NCI-H526 treated with DMSO at 0.1 percent for 48 hours (cell line): Measurements from ENCODE around the gene BACH1.

Source experiments
- DNase-seq: peaks from one replicate; lab custom pipeline; 2025; lab: John Stamatoyannopoulos, UW

Gene BACH1

DNA sequence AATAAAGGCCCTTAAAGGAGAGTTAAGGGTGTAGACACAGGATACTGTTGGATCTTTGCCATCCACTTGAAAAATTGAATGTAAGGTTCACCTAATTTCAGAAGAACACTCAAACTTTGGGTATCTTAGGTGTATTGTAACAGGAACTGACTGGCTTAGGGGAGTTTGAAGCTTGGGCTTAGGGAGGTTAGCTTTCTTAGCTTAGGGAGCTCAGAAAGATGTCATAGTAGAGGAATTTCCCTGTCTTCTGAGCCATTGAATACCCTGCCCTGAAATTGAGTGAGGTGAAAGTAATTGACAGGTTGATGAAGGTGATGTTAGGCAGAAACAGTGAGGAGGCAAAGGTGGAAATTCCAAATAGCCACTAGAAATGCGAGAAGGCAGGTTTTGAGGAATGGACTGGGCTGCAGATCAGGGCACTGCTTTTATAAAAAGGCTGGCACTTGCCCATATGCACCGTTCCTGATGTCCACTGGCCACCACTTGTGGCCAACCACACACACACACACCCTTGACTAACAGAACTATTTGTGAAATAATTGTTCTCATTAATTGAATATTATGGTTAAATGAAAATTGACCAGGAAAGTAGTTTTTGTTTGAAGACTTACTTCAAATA lies 16.5 kb downstream of the BACH1 start:
- no peak for DNase-seq

DNA sequence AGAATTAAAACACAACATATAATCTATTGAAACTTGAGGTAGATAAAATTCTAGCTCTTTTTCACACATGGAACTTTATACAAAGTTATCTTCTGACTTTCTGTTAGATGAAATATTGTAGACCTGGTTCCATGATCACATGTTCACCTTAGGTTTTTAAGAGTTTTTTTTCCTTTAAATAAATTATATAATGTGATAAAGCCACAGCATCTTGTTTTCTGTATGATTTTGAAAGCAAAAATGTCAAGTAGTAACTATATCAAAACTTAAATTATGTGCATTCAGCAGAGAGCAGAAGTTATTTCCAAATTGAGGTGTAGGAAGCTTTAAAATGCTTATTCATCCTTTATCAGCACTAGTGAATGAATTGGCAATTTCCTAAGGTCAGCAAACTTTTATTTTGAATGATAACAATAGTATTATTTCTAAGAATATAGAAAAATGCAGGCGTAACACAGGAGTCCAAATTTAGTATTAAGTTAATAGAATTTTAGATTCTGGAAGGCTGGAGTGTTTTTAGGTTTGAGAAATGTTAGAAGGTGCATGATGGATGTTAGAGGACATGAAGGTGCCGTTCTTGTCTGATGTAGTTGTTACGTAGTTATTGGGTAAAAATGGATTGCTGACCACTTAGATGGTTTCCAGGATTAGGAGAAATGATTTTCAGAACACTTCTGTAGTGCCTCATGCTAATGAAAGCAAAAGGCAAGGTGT lies 17.5 kb downstream of the BACH1 start:
- no peak for DNase-seq

DNA sequence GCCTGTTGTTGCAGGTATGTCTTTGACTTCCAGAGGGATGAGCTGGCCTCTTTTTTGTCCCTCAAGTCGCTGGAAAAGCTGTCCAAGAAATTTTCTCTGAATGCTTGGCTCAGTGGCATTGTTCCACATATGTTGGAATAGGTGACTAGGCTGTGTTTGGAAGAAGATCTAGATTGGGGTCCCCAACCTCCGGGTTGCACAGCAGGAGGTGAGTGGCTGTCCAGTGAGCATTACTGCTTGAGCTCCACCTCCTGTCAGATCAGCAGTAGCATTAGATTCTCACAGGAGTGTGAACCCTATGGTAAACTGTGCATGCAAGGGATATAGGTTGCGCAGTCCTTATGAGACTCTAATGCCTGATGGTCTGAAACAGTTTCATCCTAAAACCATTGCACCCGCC lies 18.1 kb downstream of the BACH1 start:
- DNase-seq, result no peak

DNA sequence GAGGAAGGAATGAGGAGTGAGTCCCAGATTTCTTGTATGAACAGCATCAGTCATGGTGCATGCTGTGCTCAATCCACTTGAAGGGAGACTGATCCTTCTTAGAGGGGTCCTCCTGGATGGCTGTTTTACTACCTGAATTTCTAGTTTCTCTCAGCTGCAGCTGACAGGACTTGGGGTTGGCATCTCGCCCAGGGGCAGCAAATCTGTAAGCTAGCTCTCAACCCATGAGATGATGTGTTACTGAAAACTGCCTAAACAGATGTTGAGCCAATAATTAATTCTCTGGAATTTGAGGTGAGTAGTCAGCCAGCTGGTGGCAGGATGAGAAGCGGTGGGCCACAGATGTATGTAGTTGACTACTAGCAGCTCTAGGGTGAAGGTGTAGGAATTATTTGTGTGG lies 19.6 kb downstream of the BACH1 start:
- DNase-seq, result no peak

DNA sequence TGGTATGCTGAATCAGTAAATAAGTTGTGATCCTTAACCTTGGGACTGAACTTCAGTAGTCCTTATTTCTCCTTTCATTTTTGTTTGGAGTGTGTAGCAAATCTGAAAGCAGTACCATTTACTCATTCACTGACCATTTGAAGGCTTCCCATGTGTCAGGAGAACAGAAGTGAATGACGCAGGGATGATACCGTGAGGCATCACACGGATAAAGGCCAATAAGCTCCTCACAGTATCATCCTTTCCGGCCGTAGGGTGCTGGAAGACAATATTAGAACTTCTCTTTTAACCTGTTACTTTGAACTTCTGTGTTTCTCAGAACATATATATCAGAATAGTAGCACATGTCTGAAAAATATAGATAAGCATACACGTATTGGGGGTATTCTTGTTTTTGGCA lies 21.3 kb downstream of the BACH1 start:
- DNase-seq, result no peak

DNA sequence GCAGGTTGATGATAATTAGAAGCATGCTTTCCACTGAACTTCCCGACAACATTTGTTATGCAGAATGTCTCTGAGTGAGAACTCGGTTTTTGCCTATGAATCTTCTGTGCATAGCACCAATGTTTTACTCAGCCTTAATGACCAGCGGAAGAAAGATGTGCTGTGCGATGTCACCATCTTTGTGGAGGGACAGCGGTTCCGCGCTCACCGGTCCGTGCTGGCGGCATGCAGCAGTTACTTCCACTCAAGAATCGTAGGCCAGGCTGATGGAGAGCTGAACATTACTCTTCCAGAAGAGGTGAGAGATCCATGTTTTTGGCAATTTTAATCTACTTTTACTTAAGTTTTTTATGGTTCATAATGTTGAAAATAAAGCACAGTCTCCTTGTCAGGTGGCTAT lies 22.5 kb downstream of the BACH1 start:
- no peak for DNase-seq

DNA sequence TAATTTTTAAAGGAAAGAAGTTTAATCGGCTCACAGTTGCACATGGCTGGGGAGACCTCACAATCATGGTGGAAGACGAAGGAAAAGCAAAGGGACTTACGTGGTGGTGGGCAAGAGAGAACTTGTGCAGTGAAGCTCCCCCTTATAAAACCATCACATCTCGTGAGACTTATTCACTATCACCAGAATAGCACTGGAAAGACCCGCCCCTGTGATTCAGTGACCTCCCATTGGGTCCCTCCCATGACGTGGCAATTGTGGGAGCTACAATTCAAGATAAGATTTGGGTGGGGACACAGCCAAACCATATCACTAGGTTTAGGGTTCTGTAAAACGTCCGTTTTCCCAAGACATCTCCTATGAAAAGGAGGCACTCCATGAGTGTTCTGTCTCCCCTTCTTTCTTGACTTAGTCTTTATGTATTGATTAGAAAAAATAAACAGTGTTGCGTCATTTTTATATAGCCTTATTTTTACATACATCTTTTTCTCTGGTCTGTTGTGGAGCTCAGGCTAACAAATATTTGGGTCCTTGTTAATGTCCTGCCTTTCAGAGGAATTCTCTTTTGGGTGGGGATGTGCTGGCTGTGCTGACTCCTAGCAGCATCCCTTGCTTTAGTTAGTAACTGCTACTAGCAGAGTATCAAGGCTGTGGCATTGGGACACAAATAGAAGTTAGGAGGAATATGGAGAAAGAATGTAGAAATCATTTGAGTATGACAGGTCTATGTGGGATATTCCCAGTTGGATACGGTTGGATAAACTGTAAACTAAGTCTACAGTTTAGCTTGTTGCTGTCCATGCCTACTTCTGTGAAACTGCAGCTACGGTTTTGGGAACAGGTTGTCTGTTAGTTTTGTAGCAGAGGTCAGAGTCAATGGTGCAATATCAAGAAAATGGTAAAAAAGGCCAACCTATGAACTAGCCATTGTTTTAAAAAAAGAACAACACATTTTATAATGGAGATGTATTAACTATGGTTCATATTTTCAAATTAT lies 23.5 kb downstream of the BACH1 start:
- DNase-seq, result no peak

DNA sequence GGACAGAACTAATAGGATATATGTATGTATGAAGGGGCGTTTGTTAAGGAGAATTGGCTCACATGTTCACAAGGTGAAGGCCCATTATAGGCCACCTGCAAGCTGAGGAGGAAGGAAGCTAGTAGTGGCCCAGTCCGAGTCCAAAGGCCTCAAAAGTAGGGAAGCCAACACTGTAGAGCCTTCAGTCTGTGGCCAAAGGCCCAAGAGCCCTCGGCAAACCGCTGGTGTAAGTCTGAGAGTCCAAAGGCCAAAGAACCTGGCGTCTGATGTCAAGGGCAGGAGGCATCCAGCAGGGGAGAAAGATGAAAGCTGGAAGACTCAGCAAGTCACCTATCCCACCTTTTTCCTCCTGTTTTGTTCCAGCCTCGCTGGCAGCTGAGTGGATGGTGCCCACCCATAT lies 24.5 kb downstream of the BACH1 start:
- DNase-seq, result no peak

DNA sequence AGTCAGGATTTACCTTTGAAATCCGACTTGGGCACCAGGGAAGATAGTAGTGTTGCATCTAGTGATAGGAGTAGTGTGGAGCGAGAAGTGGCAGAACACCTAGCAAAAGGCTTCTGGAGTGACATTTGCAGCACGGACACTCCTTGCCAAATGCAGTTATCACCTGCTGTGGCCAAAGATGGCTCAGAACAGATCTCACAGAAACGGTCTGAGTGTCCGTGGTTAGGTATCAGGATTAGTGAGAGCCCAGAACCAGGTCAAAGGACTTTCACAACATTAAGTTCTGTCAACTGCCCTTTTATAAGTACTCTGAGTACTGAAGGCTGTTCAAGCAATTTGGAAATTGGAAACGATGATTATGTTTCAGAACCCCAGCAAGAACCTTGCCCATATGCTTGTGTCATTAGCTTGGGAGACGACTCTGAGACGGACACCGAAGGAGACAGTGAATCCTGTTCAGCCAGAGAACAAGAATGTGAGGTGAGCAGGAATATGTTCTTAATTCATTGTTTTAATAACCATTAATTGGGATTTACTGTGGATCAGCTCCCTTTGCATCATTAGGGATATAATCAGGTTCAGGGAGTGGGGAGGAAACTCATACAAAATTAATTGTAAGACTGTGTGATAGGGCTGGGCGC lies 28.3 kb downstream of the BACH1 start:
- no peak for DNase-seq

DNA sequence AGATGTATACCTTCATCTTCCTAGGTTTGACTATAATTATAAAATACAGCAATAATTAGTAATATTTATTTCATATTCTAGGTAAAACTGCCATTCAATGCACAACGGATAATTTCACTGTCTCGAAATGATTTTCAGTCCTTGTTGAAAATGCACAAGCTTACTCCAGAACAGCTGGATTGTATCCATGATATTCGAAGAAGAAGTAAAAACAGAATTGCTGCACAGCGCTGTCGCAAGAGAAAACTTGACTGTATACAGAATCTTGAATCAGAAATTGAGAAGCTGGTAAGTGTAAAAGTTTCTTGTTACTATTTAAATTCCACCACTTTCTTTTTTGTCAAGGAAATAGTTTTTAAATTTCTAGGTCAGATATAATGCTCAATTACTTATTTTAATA lies 30.7 kb downstream of the BACH1 start:
- no peak for DNase-seq

DNA sequence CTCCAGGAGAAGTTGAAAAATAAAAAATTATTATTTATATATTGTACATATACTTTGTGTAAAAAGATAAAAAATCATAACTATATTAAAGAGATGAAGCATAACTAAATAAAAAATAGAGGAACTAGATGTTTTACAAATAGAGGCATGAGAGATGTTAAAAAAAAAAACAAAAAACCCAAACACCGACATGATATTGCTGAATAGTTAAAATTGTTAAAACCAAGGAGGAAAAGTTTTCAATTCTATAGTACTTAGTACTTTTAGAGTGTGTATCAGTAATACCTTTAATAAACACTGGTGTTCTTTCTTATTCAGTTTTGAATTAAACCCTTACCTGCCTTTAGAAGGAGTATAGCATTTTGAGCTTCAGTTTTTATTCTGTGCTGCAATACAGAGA lies 32.1 kb downstream of the BACH1 start:
- DNase-seq, result no peak

DNA sequence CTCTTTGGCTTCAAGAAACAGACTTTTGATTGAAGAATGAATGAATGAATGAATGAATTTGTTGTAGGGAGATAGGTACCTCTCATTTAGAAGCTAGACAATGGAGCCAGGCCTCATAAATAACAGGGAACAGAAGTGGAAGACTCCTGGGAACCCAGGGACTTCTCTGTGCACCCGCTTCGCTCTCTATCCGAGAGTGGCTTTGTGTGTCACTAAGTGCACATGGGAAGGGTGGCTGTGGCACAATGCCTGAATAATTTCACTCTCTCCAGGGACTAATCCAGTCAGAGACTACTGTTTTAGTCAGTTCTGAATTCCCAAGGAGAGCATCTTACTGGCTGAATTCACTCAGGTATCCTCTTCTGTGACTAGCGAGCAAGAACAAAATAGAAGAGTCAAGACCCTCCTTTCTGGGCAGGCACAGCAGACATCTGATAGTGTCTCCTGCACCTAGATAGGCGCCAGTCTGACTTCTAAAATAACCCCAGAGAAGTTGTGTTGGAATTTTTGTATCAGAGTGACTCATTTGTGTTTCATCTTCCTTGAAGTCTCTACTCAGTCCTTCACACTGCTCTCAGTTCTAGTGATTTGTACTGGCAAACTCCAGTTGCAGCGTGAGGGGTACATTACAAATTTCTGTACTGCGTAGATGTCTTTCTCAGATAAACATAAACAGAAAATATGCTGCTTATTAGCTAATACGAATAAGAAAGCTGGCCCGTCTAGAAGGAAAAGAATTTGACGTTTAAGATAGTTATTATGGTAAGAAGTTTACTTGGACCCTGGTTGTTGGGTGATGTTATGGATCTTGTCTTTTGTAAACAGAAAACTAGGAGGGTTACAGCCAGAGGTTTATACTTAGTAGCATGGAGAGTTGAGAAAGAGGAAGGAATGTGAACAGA lies 34.0 kb downstream of the BACH1 start:
- DNase-seq, result no peak

DNA sequence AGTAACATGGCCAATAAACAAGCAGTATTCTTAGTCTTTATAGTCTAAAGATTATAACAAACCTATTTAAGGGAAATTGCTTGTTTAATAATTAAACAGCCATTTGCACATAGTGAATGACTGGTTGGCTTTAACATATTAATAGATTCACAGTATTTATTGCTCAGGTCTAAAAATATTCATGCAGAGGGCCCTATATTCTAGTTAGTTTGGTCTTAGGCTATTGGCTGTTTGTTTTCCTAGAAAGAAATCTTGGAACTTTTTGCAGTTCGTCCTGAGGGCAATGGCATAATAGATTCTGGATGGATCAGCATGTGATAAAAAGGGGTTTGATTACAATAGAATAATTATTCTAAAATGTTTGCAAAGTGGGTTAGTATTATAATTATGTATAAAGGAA lies 34.7 kb downstream of the BACH1 start:
- no peak for DNase-seq

DNA sequence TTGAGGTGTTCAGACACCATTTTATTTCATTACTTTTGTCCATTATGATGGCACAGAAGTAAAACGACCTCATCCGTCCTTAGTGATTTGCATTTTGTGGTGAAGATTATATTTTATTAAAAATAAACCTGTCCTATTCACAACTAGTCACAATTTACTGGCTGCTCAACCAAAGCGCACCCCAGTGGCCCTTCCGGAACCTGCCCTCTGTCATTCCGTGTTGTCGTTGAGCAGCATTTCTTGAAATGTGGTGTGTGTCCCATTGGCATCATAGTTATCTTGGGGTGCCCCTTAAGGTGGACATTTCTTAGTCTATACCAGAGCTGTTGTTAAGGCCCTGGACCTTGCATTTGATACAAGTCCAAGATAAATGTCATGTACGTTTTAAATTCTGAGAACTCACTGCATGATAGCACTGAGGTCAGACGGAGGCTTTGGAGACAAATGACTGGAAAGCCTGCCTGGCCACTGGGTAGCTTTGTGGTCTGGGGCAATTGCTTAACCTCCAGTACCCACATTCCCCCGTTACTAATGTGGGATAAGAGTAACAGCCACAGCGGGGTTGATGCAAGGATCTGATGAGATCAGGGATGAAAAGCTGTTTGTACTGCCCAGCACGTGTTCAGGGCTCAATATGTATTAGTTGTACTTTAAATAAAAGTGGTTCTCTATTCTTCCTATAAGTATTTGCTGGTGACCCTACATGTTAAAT lies 36.2 kb downstream of the BACH1 start:
- no peak for DNase-seq

DNA sequence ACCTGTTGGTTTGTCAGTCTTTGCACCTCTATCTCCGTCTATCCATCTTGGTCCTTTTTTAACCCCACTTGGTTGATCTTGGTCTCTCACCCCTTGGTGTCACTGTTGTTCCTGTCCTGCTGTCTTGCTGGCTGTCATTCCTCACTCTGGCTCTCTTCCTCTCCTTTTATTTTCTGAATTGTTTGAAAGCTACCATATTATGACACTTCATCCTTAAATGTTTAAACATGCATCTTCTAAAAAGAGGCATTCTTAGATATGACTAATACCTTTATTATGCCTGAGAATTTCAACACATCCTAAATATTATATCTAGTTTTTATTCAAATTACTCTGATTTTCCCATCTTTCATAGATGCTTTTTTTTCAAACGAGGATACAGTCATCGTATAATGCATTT lies 37.0 kb downstream of the BACH1 start:
- DNase-seq, result no peak

DNA sequence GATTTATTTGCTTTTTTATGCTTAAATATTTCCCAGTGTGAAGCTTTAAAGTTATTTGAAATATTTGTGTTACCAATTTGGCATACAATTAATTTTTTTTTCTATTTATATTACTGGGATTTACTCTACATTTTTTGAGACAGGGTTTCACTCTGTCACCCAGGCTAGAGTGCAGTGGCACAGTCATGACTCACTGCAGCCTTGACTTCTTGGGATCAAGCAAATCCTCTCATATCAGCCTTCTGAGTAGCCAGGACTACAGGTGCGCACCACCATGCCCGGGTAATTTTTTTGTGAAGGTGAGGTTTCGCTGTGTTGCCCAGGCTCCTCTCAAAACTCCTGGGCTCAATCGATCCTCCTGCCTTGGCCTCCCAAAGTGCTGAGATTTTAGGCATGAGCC lies 39.5 kb downstream of the BACH1 start:
- no peak for DNase-seq

DNA sequence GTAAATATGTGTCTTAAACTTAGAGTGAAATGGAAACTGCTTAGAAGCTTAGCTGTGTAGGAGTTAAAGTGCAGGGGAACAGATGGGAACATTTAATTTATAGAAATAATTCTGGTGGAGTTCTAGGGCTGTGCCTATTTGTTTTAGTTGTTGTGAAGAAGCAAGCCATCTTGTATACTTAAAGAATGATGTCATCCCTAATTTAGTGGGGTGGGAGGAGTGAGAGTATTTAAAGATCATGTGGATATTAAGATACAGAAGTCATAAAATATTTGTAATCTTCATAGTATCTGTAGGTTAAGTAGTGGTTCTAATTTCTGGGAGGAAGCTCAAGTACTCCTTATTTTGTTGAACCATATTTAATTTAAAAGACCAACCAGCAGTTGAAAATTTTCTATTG lies 41.5 kb downstream of the BACH1 start:
- no peak for DNase-seq

DNA sequence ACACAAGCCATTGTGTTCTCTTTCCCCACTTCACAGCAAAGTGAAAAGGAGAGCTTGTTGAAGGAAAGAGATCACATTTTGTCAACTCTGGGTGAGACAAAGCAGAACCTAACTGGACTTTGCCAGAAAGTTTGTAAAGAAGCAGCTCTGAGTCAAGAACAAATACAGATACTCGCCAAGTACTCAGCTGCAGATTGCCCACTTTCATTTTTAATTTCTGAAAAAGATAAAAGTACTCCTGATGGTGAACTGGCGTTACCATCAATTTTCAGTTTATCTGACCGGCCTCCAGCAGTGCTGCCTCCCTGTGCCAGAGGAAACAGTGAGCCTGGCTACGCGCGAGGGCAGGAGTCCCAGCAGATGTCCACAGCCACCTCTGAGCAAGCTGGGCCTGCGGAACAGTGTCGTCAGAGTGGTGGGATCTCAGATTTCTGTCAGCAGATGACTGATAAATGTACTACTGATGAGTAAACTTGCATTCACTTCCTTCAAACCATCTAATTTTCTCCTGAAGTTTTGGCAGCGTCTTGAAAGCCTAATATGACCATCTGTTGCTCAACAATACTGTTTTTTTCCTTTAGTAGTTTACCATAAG lies 43.7 kb downstream of the BACH1 start:
- no peak for DNase-seq

DNA sequence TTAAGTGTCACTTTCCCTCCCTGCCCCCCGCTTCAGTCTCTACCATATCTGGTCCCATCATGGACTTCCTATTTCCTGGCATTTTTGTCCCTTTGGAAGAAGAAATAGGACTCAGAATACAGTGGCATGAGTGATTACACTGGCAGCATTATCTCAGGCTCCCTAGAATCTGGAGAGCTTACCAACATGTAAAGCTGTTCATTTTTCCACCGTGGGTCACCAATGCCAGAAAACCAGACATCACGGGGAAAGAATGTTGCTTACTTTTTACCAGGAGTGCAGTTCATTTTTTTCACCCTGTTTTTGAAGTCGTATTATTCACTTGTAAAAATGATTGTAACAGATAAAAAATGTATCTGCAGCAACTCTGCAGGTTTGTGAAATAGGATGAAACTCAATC lies 44.8 kb downstream of the BACH1 start:
- no peak for DNase-seq

DNA sequence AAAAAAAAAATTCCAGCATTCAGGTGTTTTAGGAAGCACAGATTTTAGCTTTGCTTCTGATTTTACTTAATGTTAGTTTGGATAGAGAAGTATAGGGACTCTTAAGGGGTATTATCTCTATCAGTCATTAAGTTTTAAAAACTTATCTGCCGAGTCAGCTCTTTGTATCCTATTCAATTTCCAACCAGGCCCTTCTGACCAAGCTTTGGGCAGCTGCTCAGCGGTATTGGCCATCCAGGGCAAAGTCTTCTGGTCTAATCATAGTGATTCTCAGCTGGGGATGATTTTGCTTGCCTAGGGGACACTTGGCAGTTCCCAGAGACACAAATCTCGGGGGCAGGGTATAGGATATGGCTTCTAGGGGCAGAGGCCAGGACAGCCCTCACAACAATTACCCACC lies 47.6 kb downstream of the BACH1 start:
- no peak for DNase-seq
